ENCODE measurements around the gene LMBR1.

The LMBR1 gene

DNA sequence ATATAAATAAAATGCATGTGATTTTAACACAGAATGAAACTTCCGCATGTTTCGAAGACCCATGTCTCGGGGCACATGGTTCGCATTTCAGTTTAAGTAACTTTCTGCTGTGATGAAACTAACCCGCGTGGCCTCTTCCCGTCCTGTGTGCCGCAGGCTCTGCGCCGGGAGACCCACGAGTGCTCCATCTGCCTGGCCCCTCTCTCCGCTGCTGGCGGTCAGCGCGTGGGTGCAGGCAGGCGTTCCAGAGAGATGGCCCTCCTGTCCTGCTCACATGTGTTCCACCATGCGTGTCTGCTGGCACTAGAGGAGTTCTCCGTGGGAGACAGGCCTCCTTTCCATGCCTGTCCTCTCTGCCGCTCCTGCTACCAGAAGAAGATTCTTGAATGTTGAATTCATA is 216.7 kb downstream of the LMBR1 start:
- Histone ChIP-seq H3K27ac (ENCODE audit: low read length) (no peak overlapping the region), H3K9ac (ENCODE audit: low read depth, low read length) (no peak overlapping the region), H2AFZ (ENCODE audit: low read depth, low read length) (no peak overlapping the region), H4K20me1 (ENCODE audit: insufficient read depth, low read length) (no peaks in the 10 kb centered on the region), H3K4me1 (ENCODE audit: insufficient read depth, low read length) (no peaks in the 10 kb centered on the region), H3K79me2 (ENCODE audit: insufficient read depth, low read length) (no peaks in the 10 kb centered on the region), H3K27me3 (ENCODE audit: insufficient read depth, low read length, poor library complexity) (no peaks in the 10 kb centered on the region), H3K36me3 (ENCODE audit: insufficient read depth, low read length) (peaks cover 56% of the 10 kb centered on the region), H3K9me3 (ENCODE audit: insufficient read depth, low read length, severe bottlenecking) (no peaks in the 10 kb centered on the region), H3K4me2 (ENCODE audit: insufficient read depth, low read length) (no peak overlapping the region), H3K4me3 (ENCODE audit: low read depth in 1 of 2, low read length in 2 of 2) (no peak overlapping the region)
- TF ChIP-seq, protein P1, sequence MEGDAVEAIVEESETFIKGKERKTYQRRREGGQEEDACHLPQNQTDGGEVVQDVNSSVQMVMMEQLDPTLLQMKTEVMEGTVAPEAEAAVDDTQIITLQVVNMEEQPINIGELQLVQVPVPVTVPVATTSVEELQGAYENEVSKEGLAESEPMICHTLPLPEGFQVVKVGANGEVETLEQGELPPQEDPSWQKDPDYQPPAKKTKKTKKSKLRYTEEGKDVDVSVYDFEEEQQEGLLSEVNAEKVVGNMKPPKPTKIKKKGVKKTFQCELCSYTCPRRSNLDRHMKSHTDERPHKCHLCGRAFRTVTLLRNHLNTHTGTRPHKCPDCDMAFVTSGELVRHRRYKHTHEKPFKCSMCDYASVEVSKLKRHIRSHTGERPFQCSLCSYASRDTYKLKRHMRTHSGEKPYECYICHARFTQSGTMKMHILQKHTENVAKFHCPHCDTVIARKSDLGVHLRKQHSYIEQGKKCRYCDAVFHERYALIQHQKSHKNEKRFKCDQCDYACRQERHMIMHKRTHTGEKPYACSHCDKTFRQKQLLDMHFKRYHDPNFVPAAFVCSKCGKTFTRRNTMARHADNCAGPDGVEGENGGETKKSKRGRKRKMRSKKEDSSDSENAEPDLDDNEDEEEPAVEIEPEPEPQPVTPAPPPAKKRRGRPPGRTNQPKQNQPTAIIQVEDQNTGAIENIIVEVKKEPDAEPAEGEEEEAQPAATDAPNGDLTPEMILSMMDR (IDR thresholded peaks at IDR 0.05; ENCODE audit: borderline replicate concordance, extremely low read depth, low read length, poor library complexity, severe bottlenecking) = no peak
- no peak for TF ChIP-seq EZH2 (IDR thresholded peaks at IDR 0.05; ENCODE audit: borderline replicate concordance, low read depth, low read length, severe bottlenecking)
- ATAC-seq (ENCODE audit: insufficient read depth, low read depth) (no peak), DNase-seq (no peak)

- H3K4me3 ChIP-seq (ENCODE audit: low read depth in 1 of 2, low read length in 2 of 2) = no peak overlapping the region
- H2AFZ ChIP-seq (ENCODE audit: low read depth, low read length) = no peak overlapping the region
- H3K4me1 ChIP-seq (ENCODE audit: insufficient read depth, low read length) = no peaks in the 10 kb centered on the region
- H3K27me3 ChIP-seq (ENCODE audit: insufficient read depth, low read length, poor library complexity) = no peaks in the 10 kb centered on the region
- H3K79me2 ChIP-seq (ENCODE audit: insufficient read depth, low read length) = no peaks in the 10 kb centered on the region
- TF ChIP-seq, protein P1 (IDR thresholded peaks at IDR 0.05; ENCODE audit: borderline replicate concordance, extremely low read depth, low read length, poor library complexity, severe bottlenecking) = no peak
- no peak for TF ChIP-seq EZH2 (IDR thresholded peaks at IDR 0.05; ENCODE audit: borderline replicate concordance, low read depth, low read length, severe bottlenecking)
- peaks cover 56% of the 10 kb centered on the region for H3K36me3 ChIP-seq (ENCODE audit: insufficient read depth, low read length)
- no peak overlapping the region for H3K27ac ChIP-seq (ENCODE audit: low read length)
- no peak overlapping the region for H3K4me2 ChIP-seq (ENCODE audit: insufficient read depth, low read length)
- DNase-seq (no peak), ATAC-seq (ENCODE audit: insufficient read depth, low read depth) (no peak)
- no peaks in the 10 kb centered on the region for H4K20me1 ChIP-seq (ENCODE audit: insufficient read depth, low read length)
- H3K9ac ChIP-seq (ENCODE audit: low read depth, low read length) = no peak overlapping the region
- H3K9me3 ChIP-seq (ENCODE audit: insufficient read depth, low read length, severe bottlenecking) = no peaks in the 10 kb centered on the region
Measured at GRCh38 chr7:156675721-156676120, 217.3 kb downstream of the LMBR1 start.

GRCh38 chr7:156673902-156674301 is 219.1 kb downstream of the LMBR1 start:
- Histone ChIP-seq H3K9ac (ENCODE audit: low read depth, low read length) (no peak overlapping the region), H3K4me1 (ENCODE audit: insufficient read depth, low read length) (no peaks in the 10 kb centered on the region), H4K20me1 (ENCODE audit: insufficient read depth, low read length) (no peaks in the 10 kb centered on the region), H2AFZ (ENCODE audit: low read depth, low read length) (no peak overlapping the region), H3K79me2 (ENCODE audit: insufficient read depth, low read length) (no peaks in the 10 kb centered on the region), H3K9me3 (ENCODE audit: insufficient read depth, low read length, severe bottlenecking) (no peaks in the 10 kb centered on the region), H3K4me3 (ENCODE audit: low read depth in 1 of 2, low read length in 2 of 2) (no peak overlapping the region), H3K27me3 (ENCODE audit: insufficient read depth, low read length, poor library complexity) (no peaks in the 10 kb centered on the region), H3K36me3 (ENCODE audit: insufficient read depth, low read length) (peaks cover 48% of the 10 kb centered on the region), H3K27ac (ENCODE audit: low read length) (no peak overlapping the region), H3K4me2 (ENCODE audit: insufficient read depth, low read length) (no peak overlapping the region)
- DNase-seq = no peak
- TF ChIP-seq, protein P1 (IDR thresholded peaks at IDR 0.05; ENCODE audit: borderline replicate concordance, extremely low read depth, low read length, poor library complexity, severe bottlenecking) = no peak
- TF ChIP-seq EZH2 (IDR thresholded peaks at IDR 0.05; ENCODE audit: borderline replicate concordance, low read depth, low read length, severe bottlenecking) = no peak
- no peak for ATAC-seq (ENCODE audit: insufficient read depth, low read depth)

- no peaks in the 10 kb centered on the region; the same call in 1 of the 2 replicates for H4K20me1 ChIP-seq (ENCODE audit: insufficient read depth, low read length)
- H3K36me3 ChIP-seq (ENCODE audit: insufficient read depth, low read length) = peaks cover 46% of the 10 kb centered on the region
- no peak overlapping the region for H2AFZ ChIP-seq (ENCODE audit: low read depth, low read length)
- H3K9ac ChIP-seq (ENCODE audit: low read depth, low read length) = no peak overlapping the region
- no peak for DNase-seq
- no peak for ATAC-seq (ENCODE audit: insufficient read depth, low read depth)
- no peak overlapping the region for H3K27ac ChIP-seq (ENCODE audit: low read length)
- H3K4me2 ChIP-seq (ENCODE audit: insufficient read depth, low read length) = no peak overlapping the region
- H3K4me1 ChIP-seq (ENCODE audit: insufficient read depth, low read length) = no peaks in the 10 kb centered on the region
- H3K79me2 ChIP-seq (ENCODE audit: insufficient read depth, low read length) = no peaks in the 10 kb centered on the region
- H3K9me3 ChIP-seq (ENCODE audit: insufficient read depth, low read length, severe bottlenecking) = no peaks in the 10 kb centered on the region
- no peak overlapping the region for H3K4me3 ChIP-seq (ENCODE audit: low read depth in 1 of 2, low read length in 2 of 2)
- TF ChIP-seq, protein P1 (IDR thresholded peaks at IDR 0.05; ENCODE audit: borderline replicate concordance, extremely low read depth, low read length, poor library complexity, severe bottlenecking) = no peak
- TF ChIP-seq EZH2 (IDR thresholded peaks at IDR 0.05; ENCODE audit: borderline replicate concordance, low read depth, low read length, severe bottlenecking) = no peak
- H3K27me3 ChIP-seq (ENCODE audit: insufficient read depth, low read length, poor library complexity) = no peaks in the 10 kb centered on the region
Measured at GRCh38 chr7:156673454-156673853, 219.5 kb downstream of the LMBR1 start.
